Measurements from ENCODE around the gene ASCC1.
A peak's percentile ranks its signal among the peaks of the same experiment; 100 is the strongest.

Gene ASCC1

DNA sequence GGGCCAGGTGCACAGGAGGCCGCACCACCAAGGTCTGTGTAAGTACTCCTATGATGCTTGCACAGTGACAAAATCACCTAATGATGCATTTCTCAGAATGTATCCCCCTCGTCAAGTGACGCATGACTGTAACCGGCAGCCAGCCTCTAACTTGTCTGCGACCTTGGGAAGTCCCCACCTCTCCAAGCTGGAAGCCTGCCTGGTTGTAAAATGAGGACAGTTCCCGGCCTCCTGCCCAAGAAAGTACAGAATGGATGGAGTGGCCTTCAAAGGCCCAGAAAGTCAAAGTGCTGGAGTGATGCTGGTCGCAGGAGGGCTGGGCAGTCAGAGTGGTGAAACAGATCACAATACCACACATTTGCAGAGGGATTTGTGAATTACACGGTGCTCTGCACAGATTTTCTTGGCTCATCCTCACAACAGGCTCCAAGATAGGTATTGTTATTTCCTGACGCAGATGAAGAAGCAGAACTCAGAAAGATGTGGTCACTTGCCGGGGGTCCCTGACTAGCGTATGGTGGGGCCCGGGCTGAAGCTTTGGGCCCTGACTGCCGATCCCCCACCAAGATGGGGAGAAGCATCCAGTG, 150.5 kb downstream of the ASCC1 start:
- no peak overlapping the region for H3K4me3 ChIP-seq
- no peak overlapping the region for H3K4me2 ChIP-seq
- no peaks in the 10 kb centered on the region for H3K27me3 ChIP-seq
- no peaks in the 10 kb centered on the region for H4K20me1 ChIP-seq
- no peaks in the 10 kb centered on the region for H3K36me3 ChIP-seq
- H3K9me3 ChIP-seq (replicated peaks in 1 of 11) = no peaks in the 10 kb centered on the region
- peaks cover 1 to 29% (median 23%) of the 10 kb centered on the region in 10 experiments; a peak in 17 of 20 replicates for H3K4me1 ChIP-seq
- no peak for TF ChIP-seq Cebpa-rat (IDR thresholded peaks at IDR 0.05)
- no peak overlapping the region for H3K9ac ChIP-seq
- H3K27ac ChIP-seq = no peak overlapping the region

DNA sequence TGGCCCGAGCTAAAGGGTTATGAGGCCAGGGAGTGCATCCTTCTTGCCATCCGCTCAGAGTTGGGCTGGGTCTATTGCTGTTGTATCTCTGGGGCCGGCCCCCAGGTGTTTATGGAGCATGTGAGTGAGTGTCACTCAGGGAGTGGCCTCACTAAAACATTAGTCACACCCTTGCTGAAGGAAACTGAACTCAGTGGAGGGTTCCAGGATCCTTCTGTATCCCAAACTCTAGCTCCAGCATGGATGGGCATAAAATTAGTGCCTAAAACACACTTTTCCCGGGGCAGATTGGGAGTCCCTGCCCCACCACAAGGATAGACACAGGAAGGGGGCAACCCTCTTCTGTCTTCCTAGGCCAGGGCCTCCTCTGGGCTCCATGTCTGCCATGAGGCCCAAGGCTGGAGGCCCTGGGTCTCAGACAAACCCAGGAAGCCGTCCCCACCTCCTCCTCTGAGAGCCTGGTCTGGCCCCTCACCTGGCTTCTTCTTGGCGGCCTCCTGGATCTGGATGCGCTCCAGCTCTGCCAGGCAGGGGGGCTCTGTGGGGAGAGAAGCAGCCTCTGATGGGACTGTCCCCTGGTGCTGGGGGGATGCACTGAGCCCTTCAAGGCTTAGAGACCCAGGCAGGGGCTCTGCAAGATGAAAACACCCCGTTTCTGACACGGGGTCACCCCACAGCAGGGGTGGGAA, 152.2 kb downstream of the ASCC1 start:
- Histone ChIP-seq H3K36me3 (no peaks in the 10 kb centered on the region), H3K4me2 (no peak overlapping the region), H3K9ac (no peak overlapping the region), H3K4me1 (peaks cover 4 to 35% (median 28%) of the 10 kb centered on the region in 10 experiments; a peak in 17 of 20 replicates), H4K20me1 (no peaks in the 10 kb centered on the region), H3K27me3 (no peaks in the 10 kb centered on the region; a peak in 1 of 22 replicates), H3K9me3 (replicated peaks in 1 of 11) (no peaks in the 10 kb centered on the region), H3K27ac (no peak overlapping the region), H3K4me3 (no peak overlapping the region)
- no peak for TF ChIP-seq Cebpa-rat (IDR thresholded peaks at IDR 0.05)

- no peak for TF ChIP-seq Cebpa-rat (IDR thresholded peaks at IDR 0.05)
- Histone ChIP-seq H3K4me2 (no peak overlapping the region), H3K4me1 (peaks cover 4 to 37% (median 31%) of the 10 kb centered on the region in 10 experiments; a peak in 17 of 20 replicates), H3K27me3 (no peaks in the 10 kb centered on the region; a peak in 1 of 22 replicates), H3K4me3 (no peak overlapping the region), H3K9me3 (replicated peaks in 1 of 11) (no peaks in the 10 kb centered on the region), H3K9ac (no peak overlapping the region), H3K36me3 (no peaks in the 10 kb centered on the region), H4K20me1 (no peaks in the 10 kb centered on the region), H3K27ac (no peak overlapping the region)
Measured at GRCh38 chr10:72062832-72063702, 153.0 kb downstream of the ASCC1 start.

DNA sequence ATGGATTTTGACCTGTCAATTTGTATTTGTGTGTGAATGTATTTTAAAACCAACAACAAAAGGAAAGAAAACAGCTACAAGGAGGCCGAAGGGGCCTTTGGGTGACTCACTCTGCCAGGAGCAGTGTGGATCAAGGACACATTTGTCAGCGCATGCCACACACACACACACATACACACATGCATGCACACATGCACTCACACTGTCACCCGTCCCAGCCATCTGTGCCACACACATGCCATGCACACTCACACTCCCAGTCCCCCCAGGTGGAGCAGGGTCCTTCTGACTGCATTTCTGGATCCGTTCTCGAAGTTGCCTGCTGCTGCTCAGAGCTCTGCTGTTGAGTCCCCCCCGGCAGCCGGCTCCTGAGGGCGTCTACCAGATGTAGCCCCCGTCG, 153.7 kb downstream of the ASCC1 start:
- no peak overlapping the region for H3K4me2 ChIP-seq
- H3K36me3 ChIP-seq = no peaks in the 10 kb centered on the region
- H3K9ac ChIP-seq = no peak overlapping the region
- H3K9me3 ChIP-seq (replicated peaks in 1 of 11) = no peaks in the 10 kb centered on the region
- no peak for TF ChIP-seq Cebpa-rat (IDR thresholded peaks at IDR 0.05)
- H3K4me1 ChIP-seq = peaks cover 4 to 33% (median 29%) of the 10 kb centered on the region in 10 experiments; a peak in 17 of 20 replicates
- H4K20me1 ChIP-seq = no peaks in the 10 kb centered on the region
- no peaks in the 10 kb centered on the region; a peak in 1 of 22 replicates for H3K27me3 ChIP-seq
- no peak overlapping the region for H3K27ac ChIP-seq
- no peak overlapping the region for H3K4me3 ChIP-seq

DNA sequence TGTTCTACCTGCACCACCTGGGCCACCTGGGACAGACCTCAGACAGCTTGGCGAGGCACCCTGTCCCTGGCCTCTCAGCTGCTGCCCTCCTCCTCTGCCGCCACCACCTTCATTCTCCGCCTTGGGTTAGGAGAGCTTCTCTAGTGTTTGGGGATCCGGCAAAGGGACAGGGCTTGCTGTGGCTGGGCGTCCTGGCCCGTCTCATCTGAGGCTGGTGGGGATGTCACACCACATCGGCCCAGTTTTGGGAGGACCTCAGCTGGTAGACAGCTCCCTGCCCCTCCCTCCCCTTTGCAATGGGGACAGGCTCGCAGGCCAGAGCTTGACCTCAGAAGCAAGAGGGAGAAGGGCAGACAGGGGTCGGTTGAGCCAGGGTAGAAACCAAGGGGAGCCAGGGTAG, 154.1 kb downstream of the ASCC1 start:
- H3K4me2 ChIP-seq = peak overlapping the region in 7 of 11 experiments; percentile 15 to 56 (median 50); a peak in 5 of 22 replicates
- no peaks in the 10 kb centered on the region; a peak in 1 of 22 replicates for H3K27me3 ChIP-seq
- 0 out of 22 replicates have a peak overlapping the region, but pooled peaks of 1 of the 11 experiments have one; percentile 3 for H3K9ac ChIP-seq
- no peak overlapping the region for H3K4me3 ChIP-seq
- H4K20me1 ChIP-seq = no peaks in the 10 kb centered on the region
- H3K36me3 ChIP-seq = no peaks in the 10 kb centered on the region
- H3K4me1 ChIP-seq = peaks cover 4 to 33% (median 29%) of the 10 kb centered on the region in 10 experiments; a peak in 17 of 20 replicates
- no peak for TF ChIP-seq Cebpa-rat (IDR thresholded peaks at IDR 0.05)
- H3K9me3 ChIP-seq (replicated peaks in 1 of 11) = no peaks in the 10 kb centered on the region
- H3K27ac ChIP-seq = no peak overlapping the region

GRCh38 chr10:72061491-72061890, 154.6 kb downstream of the ASCC1 start:
- TF ChIP-seq Cebpa-rat (IDR thresholded peaks at IDR 0.05) = no peak

GRCh38 chr10:72059843-72060822, 155.9 kb downstream of the ASCC1 start:
- H3K27ac ChIP-seq = no peak overlapping the region
- peak overlapping the region in 10 of 11 experiments; percentile 17 to 89 (median 74); a peak in 18 of 22 replicates for H3K4me2 ChIP-seq
- no peak for TF ChIP-seq Cebpa-rat (IDR thresholded peaks at IDR 0.05)
- peaks cover 4 to 33% (median 29%) of the 10 kb centered on the region in 10 experiments; a peak in 18 of 20 replicates for H3K4me1 ChIP-seq
- H3K27me3 ChIP-seq = no peaks in the 10 kb centered on the region; a peak in 1 of 22 replicates
- H3K9ac ChIP-seq = peak overlapping the region in 1 of 11 experiments; percentile 59; a peak in 2 of 22 replicates
- H3K36me3 ChIP-seq = no peaks in the 10 kb centered on the region
- H4K20me1 ChIP-seq = no peaks in the 10 kb centered on the region
- no peak overlapping the region for H3K4me3 ChIP-seq
- H3K9me3 ChIP-seq (replicated peaks in 1 of 11) = no peaks in the 10 kb centered on the region

More at GRCh38 chr10:72061491-72061890, 154.6 kb downstream of the ASCC1 start:
- 0 out of 22 replicates have a peak overlapping the region, but pooled peaks of 2 of the 11 experiments have one; percentile 3 to 4 for H3K9ac ChIP-seq
- no peaks in the 10 kb centered on the region for H4K20me1 ChIP-seq
- no peaks in the 10 kb centered on the region; a peak in 1 of 22 replicates for H3K27me3 ChIP-seq
- H3K4me3 ChIP-seq = no peak overlapping the region
- no peak overlapping the region for H3K27ac ChIP-seq
- H3K36me3 ChIP-seq = no peaks in the 10 kb centered on the region
- no peaks in the 10 kb centered on the region for H3K9me3 ChIP-seq (replicated peaks in 1 of 11)
- peak overlapping the region in 9 of 11 experiments; percentile 4 to 56 (median 48); a peak in 14 of 22 replicates for H3K4me2 ChIP-seq
- peaks cover 4 to 33% (median 29%) of the 10 kb centered on the region in 10 experiments; a peak in 17 of 20 replicates for H3K4me1 ChIP-seq

All from BLaER1 treated with 17β-estradiol and CSF1 and Interleukin-3, amounts not matched to agents 10 nM and 100 nM (cell line).